Heart right ventricle (tissue), 16 donors: Measurements from ENCODE around the gene TRIM40. TPM values are rescaled to one million over a fixed set of nuclear protein-coding genes. Genes with fewer than 3 reads are reported as not detected.
A peak's percentile ranks its signal among the peaks of the same experiment; 100 is the strongest.

Experiments
- ATAC-seq, 8 donors: fragments of 200-7000 bp; cut with Tn5 transposase; one replicate each; pipeline ENCODE4 v1.9.1; 2020; ENCODE audit warnings: mild to moderate bottlenecking in 8 of 8, moderate library complexity in 8 of 8, moderate number of reproducible peaks in 1 of 8
- DNase-seq, 2 donors: peaks; one replicate each; pipeline ENCODE4 v3.0.0-alpha.2; 2020
- H3K27ac ChIP-seq, 10 donors: fragments of 200-600 bp; sonication (generic) in 2 of 10; one replicate each; pipeline versions ENCODE4 v1.5.0 to v1.8.0; 2020 to 2022; ENCODE audit warnings: mild to moderate bottlenecking in 3 of 10
- H3K27me3 ChIP-seq, 7 donors: fragments of 200-600 bp; one replicate each; pipeline ENCODE4 v1.8.0; 2021 to 2022; ENCODE audit warnings: mild to moderate bottlenecking in 2 of 7
- H3K36me3 ChIP-seq, 9 donors: fragments of 200-600 bp; sonication (generic) in 1 of 9; one replicate each; pipeline versions ENCODE4 v1.5.0 to v1.8.0; 2020 to 2022; ENCODE audit warnings: mild to moderate bottlenecking in 2 of 9
- H3K4me1 ChIP-seq, 9 donors: fragments of 200-600 bp; sonication (generic) in 1 of 9; one replicate each; pipeline versions ENCODE4 v1.5.0 to v1.8.0; 2020 to 2022; ENCODE audit warnings: mild to moderate bottlenecking in 4 of 9
- H3K4me3 ChIP-seq, 10 donors: fragments of 200-600 bp; sonication (generic) in 2 of 10; one replicate each; pipeline versions ENCODE4 v1.5.0 to v1.8.0; 2020 to 2022; ENCODE audit warnings: mild to moderate bottlenecking in 7 of 10, moderate library complexity in 2 of 10
- H3K9me3 ChIP-seq, 11 donors: fragments of 200-600 bp in 10 of 11; sonication (generic) in 2 of 11; one replicate each; pipeline versions ENCODE4 v1.5.0 to v1.8.0; 2013 to 2022; ENCODE audit warnings: mild to moderate bottlenecking in 2 of 11, control low read depth in 1 of 11, moderate library complexity in 1 of 11
- WGBS, 2 donors: extraction: QIAGEN DNeasy Blood & Tissue Kit; methylation state at CpG; one replicate each; pipeline ENCODE4 v1.1.7; 2013; ENCODE audit warnings: inconsistent platforms in 1 of 2; 5-methylcytosine and 5-hydroxymethylcytosine counted together
- intact Hi-C, 10 donors: fragments of 100-400 bp; cut with DNase I; formaldehyde crosslinking; loops; one replicate each; pipeline versions ENCODE4 v1.11.1 to v1.14.2; 2022
- polyA plus RNA-seq, 2 donors: library from polyadenylated mRNA; stranded (reverse); fragments of 200-250 nt; gene quantifications; one replicate each; pipeline ENCODE4 v1.2.3, GENCODE V29; 2013
- total RNA-seq, 10 donors: library from RNA; stranded (reverse); fragmentation: NEBNext Ultra II Directional in 3 of 10; extraction: Animal tissue kit (Norgen Biotek cat#: 25700) in 3 of 10; gene quantifications; one replicate each; pipeline versions ENCODE4 v1.2.1 to v1.2.4, GENCODE V29; 2021 to 2023
- TF ChIP-seq, protein P1 (sequence below), 9 donors: fragments of 200-600 bp; sonication (generic) in 2 of 9; IDR thresholded peaks; one replicate each; pipeline versions ENCODE4 v1.5.0 to v1.8.0; 2021 to 2022; ENCODE audit warnings: antibody characterized with exemption in 9 of 9, mild to moderate bottlenecking in 5 of 9, moderate library complexity in 1 of 9
- donor health status: Arrhythmogenic right ventricular cardiomyopathy.
- donor health status: ischemic (EF 13 %, LVEDD 7.1; RV severe dilation, severe dysfunction).
- donor health status: healthy with polysubstance abuse.
- donor health status: DM: no; HTN: yes; CAD: no.
- donor health status: DM: no; HTN: no; CAD: no.
- donor health status: ischemic (EF 25% LVEDD 6.9; RV normal size, moderate dysfunction).
- donor health status: ischemic (EF 25% LVEDD 5.7; RV mildly dilated, moderate dysfunction).
- donor health status: healthy.
- donor health status: DM: yes; HTN: yes; CAD: no.
- donor health status: Ischemic cardiomyopathy.
- donor health status: ischemic (EF 35%, LVEDD 5.7; RV mildly dilated, moderate dysfunction).
- donor health status: nonischemic (EF 11% LVEDD 7.7; RV severe dilation, severe dysfunction).
- donor health status: DM: yes; HTN: yes; CAD: no.
- donor health status: PGD.
- donor health status: ischemic (EF 29% LVEDD 5.4; RV normal size, mild dysfunction).
- donor health status: nonischemic (EF 23%, LVEDD 6.1; RV moderate dilation, normal function).

TRIM40 gene
- total and polyA plus RNA-seq, 12 donors, result not detected

GRCh38 chr6:30129265-30130178 lies 6.4 kb upstream of the TRIM40 start:
- TF ChIP-seq, protein P1, sequence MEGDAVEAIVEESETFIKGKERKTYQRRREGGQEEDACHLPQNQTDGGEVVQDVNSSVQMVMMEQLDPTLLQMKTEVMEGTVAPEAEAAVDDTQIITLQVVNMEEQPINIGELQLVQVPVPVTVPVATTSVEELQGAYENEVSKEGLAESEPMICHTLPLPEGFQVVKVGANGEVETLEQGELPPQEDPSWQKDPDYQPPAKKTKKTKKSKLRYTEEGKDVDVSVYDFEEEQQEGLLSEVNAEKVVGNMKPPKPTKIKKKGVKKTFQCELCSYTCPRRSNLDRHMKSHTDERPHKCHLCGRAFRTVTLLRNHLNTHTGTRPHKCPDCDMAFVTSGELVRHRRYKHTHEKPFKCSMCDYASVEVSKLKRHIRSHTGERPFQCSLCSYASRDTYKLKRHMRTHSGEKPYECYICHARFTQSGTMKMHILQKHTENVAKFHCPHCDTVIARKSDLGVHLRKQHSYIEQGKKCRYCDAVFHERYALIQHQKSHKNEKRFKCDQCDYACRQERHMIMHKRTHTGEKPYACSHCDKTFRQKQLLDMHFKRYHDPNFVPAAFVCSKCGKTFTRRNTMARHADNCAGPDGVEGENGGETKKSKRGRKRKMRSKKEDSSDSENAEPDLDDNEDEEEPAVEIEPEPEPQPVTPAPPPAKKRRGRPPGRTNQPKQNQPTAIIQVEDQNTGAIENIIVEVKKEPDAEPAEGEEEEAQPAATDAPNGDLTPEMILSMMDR (IDR thresholded peaks at IDR 0.05), result no peak
- Histone ChIP-seq H3K4me3 (no peak overlapping the region), H3K4me1 (peaks cover 0 to 17% (median 10%) of the 10 kb centered on the region in 9 donors), H3K36me3 (no peaks in the 10 kb centered on the region), H3K27ac (no peak overlapping the region), H3K9me3 (no peaks in the 10 kb centered on the region), H3K27me3 (peaks cover 10 to 95% (median 86%) of the 10 kb centered on the region in 7 donors)
- no peak for DNase-seq
- 65 to 77% methylated on average over 10 of the region's 10 CpGs for WGBS, 2 donors
- no peak for ATAC-seq
- intact Hi-C loops, result loop anchor here in 8 of 10 donors (2.0 to 10.0 kb wide), 7 partner anchors 25 to 285 kb away; no protein-coding TSS in a partner anchor

GRCh38 chr6:30130179-30130679 lies 5.7 kb upstream of the TRIM40 start:
- peaks cover 0 to 17% (median 10%) of the 10 kb centered on the region in 9 donors for H3K4me1 ChIP-seq
- no peaks in the 10 kb centered on the region for H3K36me3 ChIP-seq
- ATAC-seq (no peak), DNase-seq (no peak)
- no peak overlapping the region for H3K4me3 ChIP-seq
- H3K9me3 ChIP-seq, result no peaks in the 10 kb centered on the region
- TF ChIP-seq, protein P1 (IDR thresholded peaks at IDR 0.05), result no peak
- WGBS, 2 donors, result 67 to 79% methylated on average over 4 of the region's 4 CpGs
- H3K27ac ChIP-seq, result no peak overlapping the region
- intact Hi-C loops, result loop anchor here in 7 of 10 donors (2.0 to 10.0 kb wide), 6 partner anchors 25 to 285 kb away; no protein-coding TSS in a partner anchor
- H3K27me3 ChIP-seq, result peaks cover 10 to 97% (median 84%) of the 10 kb centered on the region in 7 donors

DNA sequence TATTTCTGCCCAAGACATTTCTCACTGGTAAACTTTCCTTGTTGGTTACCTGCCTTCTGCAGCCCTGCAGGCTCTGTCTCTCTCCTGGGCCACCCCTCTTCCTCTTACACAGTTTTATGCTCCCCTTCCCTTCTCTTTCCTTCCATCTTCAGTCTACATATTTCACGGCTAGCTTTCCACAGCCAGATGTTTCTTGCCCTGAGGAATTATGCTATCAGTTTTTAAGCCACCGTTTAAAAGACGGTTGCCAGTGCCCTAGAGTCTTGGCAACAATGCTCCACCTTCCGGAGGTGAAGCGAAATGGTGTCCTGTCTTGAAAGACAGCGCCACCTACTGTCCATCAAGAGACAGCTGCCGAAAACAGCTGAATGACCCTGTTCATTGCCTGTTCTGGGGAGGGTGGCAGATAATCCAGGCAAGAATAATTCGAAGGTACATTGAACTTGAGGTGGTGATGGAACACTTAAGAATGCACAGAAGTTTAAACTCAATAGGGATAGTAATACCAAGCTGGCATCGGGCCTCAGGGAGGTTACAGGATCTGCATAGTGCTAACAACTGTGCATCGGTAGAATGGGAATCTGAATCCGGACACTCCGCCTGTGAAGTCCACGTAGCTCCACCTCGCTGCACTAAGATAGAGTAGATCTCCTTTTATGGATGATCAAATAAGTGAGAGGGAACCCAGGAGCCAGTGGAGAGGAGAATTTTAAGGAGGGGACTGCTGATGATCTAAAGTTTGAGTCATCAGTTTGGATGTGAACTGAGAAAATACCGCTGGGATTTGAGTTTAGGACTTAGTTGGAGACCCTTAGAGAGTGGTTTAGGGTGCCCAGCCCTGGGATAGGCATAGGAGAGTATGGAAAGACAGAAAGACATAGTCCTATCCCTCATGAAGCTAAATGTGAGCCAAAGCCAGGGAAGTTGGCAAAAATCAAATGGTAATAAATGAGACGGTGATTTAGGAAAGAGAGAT lies 4.8 kb upstream of the TRIM40 start:
- Histone ChIP-seq H3K27me3 (peaks cover 10 to 97% (median 83%) of the 10 kb centered on the region in 7 donors), H3K9me3 (no peaks in the 10 kb centered on the region), H3K27ac (no peak overlapping the region), H3K36me3 (no peaks in the 10 kb centered on the region), H3K4me3 (no peak overlapping the region), H3K4me1 (peaks cover 0 to 17% (median 10%) of the 10 kb centered on the region in 9 donors)
- TF ChIP-seq, protein P1 (IDR thresholded peaks at IDR 0.05), result peak; percentile 83 to 100 (median 97)
- intact Hi-C loops, result loop anchor here in 7 of 10 donors (1.0 to 10.0 kb wide), 7 partner anchors 26 to 286 kb away; no protein-coding TSS in a partner anchor
- 27 to 30% methylated on average over 16 of the region's 16 CpGs for WGBS, 2 donors
- DNase-seq, result peak in 1 of 2 donors; percentile 71
- peak; percentile 65 to 91 (median 85) for ATAC-seq
